Astrocyte (in vitro differentiated cells and primary cell): ENCODE data around the gene HS2ST1. TPM values are rescaled to one million over a fixed set of nuclear protein-coding genes. Genes with fewer than 3 reads are reported as not detected.

Source experiments
- DNase-seq: peaks from one replicate; pipeline ENCODE4 v3.0.0-alpha.2; 2010; ENCODE audit warnings: low read depth
- FAIRE-seq: peaks from 2 replicates; lab custom pipeline; 2011; peaks lifted over from hg19 to GRCh38; lab: Jason Lieb, UNC
- H2AFZ ChIP-seq: 2 replicates; pipeline ENCODE4 v1.6.0; 2012; ENCODE audit warnings: low read depth, low read length, inconsistent platforms
- H3K27ac ChIP-seq: 2 replicates; pipeline ENCODE4 v1.5.1; 2011; ENCODE audit warnings: low read depth, low read length, inconsistent platforms
- H3K27me3 ChIP-seq: 2 replicates; pipeline ENCODE4 v1.6.0; 2011; ENCODE audit warnings: low read length, inconsistent platforms; ENCODE audit not compliant: insufficient read depth
- H3K36me3 ChIP-seq: 2 replicates; pipeline ENCODE4 v1.5.1; 2011; ENCODE audit warnings: low read length, inconsistent platforms; ENCODE audit not compliant: insufficient read depth
- H3K4me1 ChIP-seq: 2 replicates; pipeline ENCODE4 v1.5.1; 2011; ENCODE audit warnings: low read length, inconsistent platforms; ENCODE audit not compliant: insufficient read depth
- H3K4me2 ChIP-seq: 2 replicates; pipeline ENCODE4 v1.6.0; 2012; ENCODE audit warnings: low read length, inconsistent platforms
- H3K4me3 ChIP-seq: 2 replicates; pipeline ENCODE4 v1.5.1; 2011; ENCODE audit warnings: low read depth, mild to moderate bottlenecking, low read length, inconsistent platforms; ENCODE audit not compliant: insufficient read depth
- H3K79me2 ChIP-seq: 2 replicates; pipeline ENCODE4 v1.6.0; 2012; ENCODE audit warnings: mild to moderate bottlenecking, low read length, inconsistent platforms; ENCODE audit not compliant: insufficient read depth
- H3K9ac ChIP-seq: 2 replicates; pipeline ENCODE4 v1.6.0; 2012; ENCODE audit warnings: mild to moderate bottlenecking, low read length, inconsistent platforms
- H3K9me3 ChIP-seq: 2 replicates; pipeline ENCODE4 v1.5.1; 2012; ENCODE audit warnings: low read depth, mild to moderate bottlenecking, low read length, inconsistent platforms; ENCODE audit not compliant: insufficient read depth
- H4K20me1 ChIP-seq: 2 replicates; pipeline ENCODE4 v1.6.0; 2012; ENCODE audit warnings: low read length, inconsistent platforms; ENCODE audit not compliant: insufficient read depth
- H3K27ac Mint-ChIP-seq: one replicate; pipeline ENCODE4 v1.8.0; 2021; ENCODE audit warnings: mild to moderate bottlenecking, mixed read lengths; ENCODE audit not compliant: unreplicated experiment
- H3K27me3 Mint-ChIP-seq: one replicate; pipeline ENCODE4 v1.8.0; 2021; ENCODE audit warnings: low read depth, mixed read lengths; ENCODE audit not compliant: unreplicated experiment
- H3K36me3 Mint-ChIP-seq: one replicate; pipeline ENCODE4 v1.8.0; 2021; ENCODE audit warnings: low read depth, mixed read lengths; ENCODE audit not compliant: unreplicated experiment
- H3K4me1 Mint-ChIP-seq: one replicate; pipeline ENCODE4 v1.8.0; 2021; ENCODE audit warnings: low read depth, mixed read lengths; ENCODE audit not compliant: unreplicated experiment
- H3K4me3 Mint-ChIP-seq: one replicate; pipeline ENCODE4 v1.8.0; 2021; ENCODE audit warnings: mild to moderate bottlenecking, moderate library complexity, mixed read lengths; ENCODE audit not compliant: unreplicated experiment
- H3K9me3 Mint-ChIP-seq: one replicate; pipeline ENCODE4 v1.8.0; 2021; ENCODE audit warnings: mild to moderate bottlenecking, mixed read lengths; ENCODE audit not compliant: unreplicated experiment
- CTCF ChIP-seq: IDR thresholded peaks from 2 replicates; pipeline ENCODE4 v1.5.1; 2011; ENCODE audit warnings: low read depth, mild to moderate bottlenecking, inconsistent platforms, low read length, moderate library complexity; ENCODE audit not compliant: insufficient read depth
- EZH2 ChIP-seq: IDR thresholded peaks from 2 replicates; pipeline ENCODE4 v1.6.1; 2012; ENCODE audit warnings: mild to moderate bottlenecking, low read length, inconsistent platforms; ENCODE audit not compliant: insufficient read depth
- total RNA-seq: library from RNA; stranded (reverse); gene quantifications from 2 replicates; pipeline ENCODE4 v1.2.1, GENCODE V29; 2021

The HS2ST1 gene
- total RNA-seq, 1 donor from 2014 or later, result 34.7 TPM

GRCh38 chr1:87058343-87058649 lies 143.9 kb downstream of the HS2ST1 start:
- Histone ChIP-seq H3K9ac (no peak overlapping the region), H3K36me3 (no peaks in the 10 kb centered on the region), H3K9me3 (no peaks in the 10 kb centered on the region), H3K79me2 (peaks cover 3% of the 10 kb centered on the region), H3K27ac (no peak overlapping the region), H3K4me3 (no peak overlapping the region), H3K4me1 (no peaks in the 10 kb centered on the region), H3K4me2 (no peak overlapping the region), H4K20me1 (peaks cover 11% of the 10 kb centered on the region), H3K27me3 (no peaks in the 10 kb centered on the region), H2AFZ (no peak overlapping the region)
- Mint-ChIP-seq H3K27ac (no peak overlapping the region), H3K27me3 (no peaks in the 10 kb centered on the region), H3K4me3 (no peak overlapping the region), H3K4me1 (no peaks in the 10 kb centered on the region), H3K9me3 (peaks cover 3% of the 10 kb centered on the region), H3K36me3 (no peaks in the 10 kb centered on the region)
- FAIRE-seq (no peak), DNase-seq (no peak)
- no peak for TF ChIP-seq EZH2
- TF ChIP-seq CTCF, result no peak

- FAIRE-seq, result no peak
- no peak overlapping the region for H3K4me2 ChIP-seq
- peaks cover 3% of the 10 kb centered on the region for H3K9me3 Mint-ChIP-seq
- H3K9ac ChIP-seq, result no peak overlapping the region
- no peaks in the 10 kb centered on the region for H3K36me3 ChIP-seq
- no peak overlapping the region for H3K27ac ChIP-seq
- no peak overlapping the region for H3K4me3 ChIP-seq
- no peaks in the 10 kb centered on the region for H3K4me1 Mint-ChIP-seq
- TF ChIP-seq EZH2 (no peak), CTCF (no peak)
- H3K27me3 Mint-ChIP-seq, result no peaks in the 10 kb centered on the region
- DNase-seq, result peak; percentile 68
- H3K36me3 Mint-ChIP-seq, result no peaks in the 10 kb centered on the region
- no peaks in the 10 kb centered on the region for H3K27me3 ChIP-seq
- peaks cover 3% of the 10 kb centered on the region for H3K79me2 ChIP-seq
- H3K4me3 Mint-ChIP-seq, result no peak overlapping the region
- no peaks in the 10 kb centered on the region for H3K9me3 ChIP-seq
- no peak overlapping the region for H2AFZ ChIP-seq
- no peak overlapping the region for H3K27ac Mint-ChIP-seq
- H3K4me1 ChIP-seq, result no peaks in the 10 kb centered on the region
- peaks cover 12% of the 10 kb centered on the region for H4K20me1 ChIP-seq
These were observed 147.3 kb downstream of the HS2ST1 start for GRCh38 chr1:87061742-87062156.

- Mint-ChIP-seq H3K27ac (no peak overlapping the region), H3K36me3 (no peaks in the 10 kb centered on the region), H3K4me3 (no peak overlapping the region), H3K27me3 (no peaks in the 10 kb centered on the region), H3K4me1 (no peaks in the 10 kb centered on the region), H3K9me3 (peaks cover 4% of the 10 kb centered on the region)
- no peaks in the 10 kb centered on the region for H3K4me1 ChIP-seq
- no peak overlapping the region for H3K4me2 ChIP-seq
- no peak for FAIRE-seq
- no peaks in the 10 kb centered on the region for H3K27me3 ChIP-seq
- H3K36me3 ChIP-seq, result no peaks in the 10 kb centered on the region
- no peaks in the 10 kb centered on the region for H3K9me3 ChIP-seq
- no peak for DNase-seq
- TF ChIP-seq EZH2 (no peak), CTCF (no peak)
- H4K20me1 ChIP-seq, result peaks cover 12% of the 10 kb centered on the region
- H3K79me2 ChIP-seq, result peaks cover 3% of the 10 kb centered on the region
- no peak overlapping the region for H3K27ac ChIP-seq
- H3K9ac ChIP-seq, result no peak overlapping the region
- no peak overlapping the region for H2AFZ ChIP-seq
- H3K4me3 ChIP-seq, result no peak overlapping the region
These were observed 148.3 kb downstream of the HS2ST1 start for GRCh38 chr1:87062687-87063086.
